PC-3 (cell line): ENCODE results near the gene ADRA2B.

Source experiments
- CTCF ChIP-seq: fragments of 300-600 bp; sonication (generic); conservative IDR thresholded peaks from 2 replicates; pipeline ENCODE4 v1.5.1; 2017; ENCODE audit warnings: antibody characterized with exemption, low read depth, mild to moderate bottlenecking, low read length
- EZH2 ChIP-seq: fragments of 300-600 bp; sonication (generic); IDR thresholded peaks from one replicate; pipeline ENCODE4 v1.6.1; 2017; ENCODE audit warnings: antibody characterized with exemption, mild to moderate bottlenecking, low read length; ENCODE audit not compliant: unreplicated experiment
- EZH2phosphoT487 ChIP-seq: fragments of 300-600 bp; sonication (generic); IDR thresholded peaks from 2 replicates; pipeline ENCODE4 v1.6.1; 2018; ENCODE audit warnings: mild to moderate bottlenecking, antibody characterized with exemption, low read length, borderline replicate concordance

- TF ChIP-seq CTCF (no peak), EZH2 (no peak), EZH2phosphoT487 (no peak)
Measured at GRCh38 chr2:96140941-96141623, 24.7 kb upstream of the ADRA2B start.
